Activated T-cell treated with anti-CD3 and anti-CD28 coated beads, Interleukin-2, amount 50 U/mL, for 48 hours (primary cell): ENCODE measurements around the gene CEP43.

Source experiments
- DNase-seq, 2 experiments: peaks; one replicate each; pipeline ENCODE4 v3.0.0-alpha.2; 2020

CEP43 gene, protein sequence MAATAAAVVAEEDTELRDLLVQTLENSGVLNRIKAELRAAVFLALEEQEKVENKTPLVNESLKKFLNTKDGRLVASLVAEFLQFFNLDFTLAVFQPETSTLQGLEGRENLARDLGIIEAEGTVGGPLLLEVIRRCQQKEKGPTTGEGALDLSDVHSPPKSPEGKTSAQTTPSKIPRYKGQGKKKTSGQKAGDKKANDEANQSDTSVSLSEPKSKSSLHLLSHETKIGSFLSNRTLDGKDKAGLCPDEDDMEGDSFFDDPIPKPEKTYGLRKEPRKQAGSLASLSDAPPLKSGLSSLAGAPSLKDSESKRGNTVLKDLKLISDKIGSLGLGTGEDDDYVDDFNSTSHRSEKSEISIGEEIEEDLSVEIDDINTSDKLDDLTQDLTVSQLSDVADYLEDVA

DNA sequence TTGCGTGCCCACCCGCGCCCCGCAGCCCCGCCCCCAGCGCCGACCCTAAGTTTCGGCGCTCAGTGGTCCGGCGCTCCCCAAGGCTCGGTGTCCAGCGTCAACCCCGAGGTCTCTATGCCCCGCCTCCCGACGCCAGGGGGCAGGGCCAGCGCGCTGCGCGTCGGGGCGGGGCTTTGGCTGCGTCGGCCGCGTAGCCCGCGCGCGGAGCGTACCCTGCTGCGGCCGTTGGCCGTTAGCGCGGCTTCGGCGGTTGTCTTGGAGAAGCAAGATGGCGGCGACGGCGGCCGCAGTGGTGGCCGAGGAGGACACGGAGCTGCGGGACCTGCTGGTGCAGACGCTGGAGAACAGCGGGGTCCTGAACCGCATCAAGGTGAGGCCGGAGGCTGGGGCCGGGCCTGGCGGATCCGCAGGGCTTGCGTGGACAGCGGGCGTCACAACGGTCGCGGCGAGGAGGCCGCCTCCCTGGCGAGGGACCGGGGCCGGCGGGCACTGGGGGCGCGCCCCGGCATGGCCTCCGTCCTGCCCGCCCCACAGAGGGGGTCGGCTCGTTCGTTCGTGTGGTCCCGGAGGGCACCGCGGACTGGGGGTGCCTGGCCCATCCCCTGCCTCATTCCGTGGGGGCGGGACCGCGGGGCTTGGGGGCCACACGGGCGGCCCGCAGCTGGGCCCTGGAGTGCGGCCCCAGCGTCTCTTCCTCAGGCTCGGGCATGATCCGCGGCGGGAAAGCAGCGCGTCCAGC is at the start of gene CEP43:
TSS of gene CEP43 (plus strand) at position 253 of the 739 bp plus-strand sequence. CDS start at position 269, 16 bp downstream.
- peak; percentile 93 to 95 for DNase-seq

DNA sequence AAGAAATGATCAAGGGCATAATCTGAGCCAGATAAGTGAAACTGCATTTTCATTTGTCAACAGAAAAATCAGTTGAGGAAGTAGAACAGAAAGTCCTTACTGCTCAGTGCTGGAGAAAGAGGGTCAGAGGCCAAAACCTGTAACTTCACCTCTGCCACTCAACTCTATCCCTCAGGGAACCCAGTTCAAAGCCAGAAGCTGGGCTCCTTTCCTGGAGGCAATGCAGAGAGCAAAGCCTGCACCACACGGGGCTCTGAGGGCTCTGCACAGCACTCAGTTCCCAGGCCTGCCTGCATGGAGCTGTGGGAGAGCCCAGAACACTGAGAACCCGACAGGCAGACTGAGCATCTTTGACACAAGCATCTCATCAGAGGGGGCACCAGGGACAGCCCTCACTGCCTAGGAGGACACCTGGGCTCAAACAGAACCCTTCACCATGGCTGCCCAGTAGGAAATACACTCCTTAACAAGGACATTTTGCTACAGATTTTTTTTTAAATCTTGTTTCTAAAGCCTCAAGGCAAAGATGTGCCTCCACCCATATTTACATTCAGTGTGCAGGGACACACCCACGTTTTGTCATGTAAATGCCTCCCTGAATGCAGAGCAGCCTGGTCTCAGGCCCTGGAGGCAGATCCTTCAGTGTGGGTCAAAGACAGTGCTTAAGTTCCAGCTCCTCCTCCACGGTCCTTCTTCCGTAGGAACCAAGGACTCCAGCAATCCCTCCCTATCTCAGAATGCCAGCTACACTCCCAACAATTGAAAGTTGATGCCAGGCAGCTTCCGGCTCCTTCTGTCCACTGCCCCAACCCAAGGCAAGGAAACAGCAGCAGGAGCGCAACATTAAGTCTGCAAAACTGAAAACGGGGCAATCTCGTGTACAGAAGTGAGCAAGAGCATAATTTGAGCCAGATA is 49.4 kb upstream of the CEP43 start:
- peak in 1 of 2 experiments; percentile 31 for DNase-seq

- peak; percentile 39 to 43 for DNase-seq
Measured at GRCh38 chr6:166950443-166950821, 48.8 kb upstream of the CEP43 start.

- peak; percentile 82 to 85 for DNase-seq
Measured at GRCh38 chr6:166950892-166951669, 48.1 kb upstream of the CEP43 start.

- DNase-seq, result no peak
Measured at GRCh38 chr6:166951670-166952060, 47.5 kb upstream of the CEP43 start.

GRCh38 chr6:166952121-166952520 is 47.1 kb upstream of the CEP43 start:
- peak; percentile 38 to 45 for DNase-seq

DNA sequence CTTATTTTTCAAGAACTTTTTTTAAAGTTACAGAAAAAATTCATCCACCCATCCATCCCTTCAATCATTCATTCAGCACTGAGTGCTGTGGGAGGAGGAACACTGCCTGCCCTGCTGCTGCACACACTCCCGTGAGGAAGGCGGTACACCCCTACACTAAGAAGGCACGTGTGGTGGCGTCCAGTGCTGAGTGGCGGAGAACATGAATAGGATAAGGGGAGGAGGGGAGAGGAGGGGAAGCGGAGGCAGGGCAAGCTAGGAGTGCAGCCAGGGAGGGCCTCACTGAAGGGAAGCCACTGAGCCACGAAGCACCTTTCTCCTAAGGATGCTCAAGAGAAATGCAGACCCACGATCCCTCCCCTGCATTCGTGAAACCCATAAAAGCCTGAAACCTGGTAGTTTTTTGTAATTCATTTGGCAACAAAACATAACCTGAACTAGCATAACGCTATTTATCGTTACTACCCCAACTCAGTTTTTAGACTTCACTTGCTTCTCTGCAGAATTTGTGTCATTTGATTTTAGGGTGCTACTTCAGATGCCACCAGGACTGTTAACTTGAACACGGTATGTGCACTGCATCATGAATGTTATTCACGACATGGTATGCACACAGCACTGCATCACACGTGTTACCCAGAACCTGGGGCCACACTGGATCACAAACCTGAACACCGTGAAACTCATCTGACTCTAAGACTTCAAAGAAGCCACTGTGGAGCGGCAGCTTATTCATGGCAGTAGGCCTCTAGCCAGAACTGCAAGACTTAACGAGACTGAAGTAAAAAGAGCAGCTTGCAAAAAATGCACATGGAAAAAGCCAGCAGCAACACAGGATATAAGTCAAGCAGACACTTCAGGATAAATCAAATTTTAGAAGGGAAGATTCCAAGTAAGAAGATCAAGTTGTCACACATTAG is 46.4 kb upstream of the CEP43 start:
- peak; percentile 43 to 53 for DNase-seq

DNA sequence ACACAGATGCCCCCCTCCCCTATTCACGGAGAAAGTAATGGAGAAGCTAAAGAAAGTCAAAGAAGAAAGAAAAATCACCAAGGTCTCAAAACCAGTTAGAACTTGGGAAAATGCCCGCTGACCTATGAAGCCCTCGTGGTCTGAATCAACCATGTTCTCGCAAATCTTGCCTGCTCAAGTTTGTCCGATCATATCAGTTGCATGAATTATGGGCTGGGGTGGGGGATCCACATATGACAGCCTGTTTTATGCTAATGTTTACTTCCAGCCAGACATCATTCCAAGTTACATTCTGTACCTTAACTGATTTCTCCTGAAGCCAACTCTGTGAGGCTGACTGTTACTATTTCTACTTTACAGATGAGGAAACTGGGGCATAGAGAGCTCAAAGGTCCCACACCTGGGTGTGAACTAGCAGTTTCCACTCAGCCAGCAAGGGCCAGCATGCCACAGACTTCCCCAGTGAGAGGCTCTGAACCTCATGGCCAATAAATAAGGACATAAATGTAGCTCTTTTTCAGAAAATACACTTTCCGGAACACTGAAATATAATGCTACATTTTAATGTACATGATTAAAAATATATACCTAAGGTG is 45.0 kb upstream of the CEP43 start:
- no peak for DNase-seq

GRCh38 chr6:166955121-166955864 is 43.9 kb upstream of the CEP43 start:
- peak; percentile 52 to 55 for DNase-seq

DNA sequence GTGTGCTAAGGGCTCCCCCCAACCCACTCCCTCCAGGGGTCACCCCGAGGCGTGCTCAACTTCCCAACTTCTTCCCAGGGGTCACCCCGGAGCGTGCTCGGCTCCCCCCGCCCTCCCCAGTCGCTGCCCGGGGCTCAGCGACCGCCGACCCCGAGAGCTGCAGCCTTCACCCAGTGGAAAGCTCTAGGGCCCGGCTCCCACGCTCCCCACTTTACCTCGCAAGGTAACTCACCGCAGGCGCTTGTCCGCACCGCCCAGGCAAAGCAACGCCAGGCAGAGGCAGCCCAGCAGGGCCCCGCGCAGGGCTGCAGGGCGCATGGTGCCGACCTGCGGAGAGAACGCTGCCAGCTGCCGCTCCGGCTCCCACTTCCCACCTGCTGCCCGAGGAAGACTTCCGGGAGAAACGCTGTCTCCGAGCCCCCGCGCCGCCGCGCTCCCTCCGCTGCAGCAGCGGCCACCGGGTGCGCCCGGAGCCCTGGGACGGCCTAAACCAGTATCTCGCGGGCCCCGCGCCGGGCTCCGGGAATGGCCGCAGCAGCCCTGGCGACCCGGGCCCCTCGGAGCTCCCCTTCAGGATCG is 43.2 kb upstream of the CEP43 start:
- DNase-seq, result no peak

- DNase-seq, result peak; percentile 100
Measured at GRCh38 chr6:166956444-166957086, 42.6 kb upstream of the CEP43 start, which contains the start of gene RNASET2. Gene RNASET2 (minus strand): TSS chr6:166956550. CDS start chr6:166956182, 368 bp downstream.

DNA sequence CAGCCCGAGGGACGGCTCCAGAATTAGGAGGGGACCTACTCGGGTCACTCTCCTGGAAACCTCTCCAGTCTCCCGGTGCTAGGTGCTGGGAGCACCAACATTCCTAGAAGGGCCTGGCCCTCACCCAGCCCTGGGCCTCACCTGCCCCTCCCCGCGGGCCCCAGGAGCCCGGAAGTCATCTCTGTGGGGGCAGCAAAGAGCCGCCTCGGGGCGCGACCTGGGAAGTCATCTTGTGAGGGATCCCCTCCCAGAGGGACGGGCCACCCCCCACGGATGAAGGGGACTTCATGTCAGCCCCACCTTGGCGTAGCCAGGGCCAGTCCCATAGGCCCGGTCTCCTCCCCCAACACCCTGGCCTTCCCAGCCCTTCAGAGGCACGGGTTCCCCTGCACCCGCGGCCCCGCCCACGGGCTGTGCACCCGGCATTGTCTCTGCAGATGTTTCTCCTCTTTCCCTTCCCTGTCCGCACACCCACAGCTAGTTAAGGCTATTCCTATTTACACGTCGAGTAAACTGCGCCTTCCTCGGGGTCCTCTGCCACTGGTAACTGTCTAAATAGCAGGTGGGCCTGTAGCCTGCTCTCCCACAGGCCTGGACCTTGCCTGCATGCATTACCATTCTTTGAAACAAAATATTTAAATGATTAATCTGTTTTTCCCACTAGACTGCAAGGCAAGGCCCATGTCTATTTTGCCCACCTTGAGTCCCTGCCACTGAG is 42.0 kb upstream of the CEP43 start:
- DNase-seq, result peak; percentile 71 to 75

GRCh38 chr6:166957805-166958076 is 41.5 kb upstream of the CEP43 start:
- no peak for DNase-seq

GRCh38 chr6:166958926-166959861 is 40.0 kb upstream of the CEP43 start:
- peak; percentile 33 to 47 for DNase-seq

DNA sequence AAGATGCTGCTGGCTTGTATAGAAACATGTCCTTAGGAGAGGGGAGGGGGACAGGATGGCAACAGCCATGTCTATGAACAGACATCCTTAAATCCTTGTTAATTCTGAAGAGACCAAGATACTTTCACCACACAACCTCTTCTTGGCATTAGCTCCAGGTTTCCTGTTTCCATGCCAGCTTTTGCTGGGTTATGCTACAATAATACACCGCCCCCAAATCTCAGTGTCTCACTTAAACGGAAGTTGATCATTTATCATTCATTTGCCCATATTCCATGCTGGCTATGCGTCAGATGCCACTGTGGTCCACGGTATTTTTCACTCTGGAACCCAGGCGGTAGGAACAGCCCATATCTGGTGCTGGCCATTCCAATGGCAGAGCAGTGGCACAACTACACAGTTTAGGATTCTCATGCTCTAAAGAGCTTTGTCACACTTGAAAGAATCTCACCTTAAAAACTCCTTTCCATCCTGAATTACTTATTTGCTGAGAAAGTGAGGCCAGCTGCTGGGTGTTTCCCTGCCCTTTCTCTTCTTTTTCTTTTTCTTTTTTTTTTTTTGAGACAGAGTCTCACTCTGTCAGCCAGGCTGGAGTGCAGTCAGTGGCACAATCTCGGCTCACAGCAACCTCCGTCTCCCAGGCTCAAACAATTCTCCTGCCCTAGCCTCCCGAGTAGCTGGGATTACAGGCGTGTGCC is 39.1 kb upstream of the CEP43 start:
- no peak for DNase-seq

DNA sequence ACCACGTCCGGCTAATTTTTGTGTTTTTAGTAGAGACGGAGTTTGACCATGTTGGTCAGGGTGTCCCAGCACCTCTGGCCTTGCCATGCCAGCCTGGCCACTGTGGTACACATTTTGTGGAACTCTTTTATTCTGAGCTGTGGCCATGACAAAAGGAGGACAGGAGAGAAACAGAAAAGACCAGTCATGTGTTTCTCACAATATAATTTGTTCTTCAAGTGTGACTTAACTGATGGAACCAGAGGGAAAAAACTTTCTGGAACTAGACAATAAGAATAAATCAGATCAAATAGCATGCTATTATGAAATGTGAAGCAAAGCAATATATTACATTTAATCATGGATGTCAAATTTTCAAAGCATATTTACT is 38.6 kb upstream of the CEP43 start:
- DNase-seq, result no peak

- DNase-seq, result no peak
Measured at GRCh38 chr6:166966268-166966667, 32.9 kb upstream of the CEP43 start.
